Esophagus (tissue), 2 donors: ENCODE results near the gene STARD9. TPM values are rescaled to one million over a fixed set of nuclear protein-coding genes. Genes with fewer than 3 reads are reported as not detected.
A peak's percentile ranks its signal among the peaks of the same experiment; 100 is the strongest.

Source experiments
- H3K27ac ChIP-seq, 2 donors: one replicate each; pipeline ENCODE4 v1.5.1; 2013; ENCODE audit warnings: low read depth in 2 of 2, mild to moderate bottlenecking in 2 of 2, inconsistent platforms in 1 of 2, low read length in 1 of 2, moderate library complexity in 1 of 2
- H3K27me3 ChIP-seq, 2 donors: one replicate each; pipeline ENCODE4 v1.6.1; 2013; ENCODE audit warnings: low read length in 2 of 2, control low read depth in 1 of 2, mild to moderate bottlenecking in 1 of 2; ENCODE audit not compliant: insufficient read depth in 2 of 2, control insufficient read depth in 1 of 2
- H3K36me3 ChIP-seq, 2 donors: one replicate each; pipeline ENCODE4 v1.6.1; 2013; ENCODE audit warnings: low read length in 1 of 2; ENCODE audit not compliant: control insufficient read depth in 2 of 2, insufficient read depth in 2 of 2
- H3K4me1 ChIP-seq, 2 donors: one replicate each; pipeline ENCODE4 v1.6.1; 2013; ENCODE audit warnings: low read length in 1 of 2; ENCODE audit not compliant: control insufficient read depth in 2 of 2, insufficient read depth in 2 of 2
- H3K4me3 ChIP-seq, 2 donors: one replicate each; pipeline ENCODE4 v1.5.1; 2013; ENCODE audit warnings: low read length in 2 of 2, mild to moderate bottlenecking in 2 of 2, low read depth in 1 of 2, moderate library complexity in 1 of 2
- H3K9me3 ChIP-seq, 2 donors: one replicate each; pipeline ENCODE4 v1.6.1; 2013; ENCODE audit warnings: mild to moderate bottlenecking in 2 of 2, low read depth in 1 of 2, low read length in 1 of 2, moderate library complexity in 1 of 2; ENCODE audit not compliant: control insufficient read depth in 2 of 2, insufficient read depth in 1 of 2
- WGBS, 2 donors: extraction: QIAGEN DNeasy Blood & Tissue Kit; methylation state at CpG; one replicate each; pipeline ENCODE4 v1.1.7; 2013; 5-methylcytosine and 5-hydroxymethylcytosine counted together
- polyA plus RNA-seq, 2 donors: library from polyadenylated mRNA; stranded (reverse); fragments of 200-250 nt; gene quantifications; one replicate each; pipeline ENCODE4 v1.2.3, GENCODE V29; 2013
- donor health status: healthy with polysubstance abuse.
- donor health status: Bipolar disorder and iron deficiency.

Gene STARD9
- 1 to 10 TPM; 2.2 to 5.7 TPM for polyA plus RNA-seq

DNA sequence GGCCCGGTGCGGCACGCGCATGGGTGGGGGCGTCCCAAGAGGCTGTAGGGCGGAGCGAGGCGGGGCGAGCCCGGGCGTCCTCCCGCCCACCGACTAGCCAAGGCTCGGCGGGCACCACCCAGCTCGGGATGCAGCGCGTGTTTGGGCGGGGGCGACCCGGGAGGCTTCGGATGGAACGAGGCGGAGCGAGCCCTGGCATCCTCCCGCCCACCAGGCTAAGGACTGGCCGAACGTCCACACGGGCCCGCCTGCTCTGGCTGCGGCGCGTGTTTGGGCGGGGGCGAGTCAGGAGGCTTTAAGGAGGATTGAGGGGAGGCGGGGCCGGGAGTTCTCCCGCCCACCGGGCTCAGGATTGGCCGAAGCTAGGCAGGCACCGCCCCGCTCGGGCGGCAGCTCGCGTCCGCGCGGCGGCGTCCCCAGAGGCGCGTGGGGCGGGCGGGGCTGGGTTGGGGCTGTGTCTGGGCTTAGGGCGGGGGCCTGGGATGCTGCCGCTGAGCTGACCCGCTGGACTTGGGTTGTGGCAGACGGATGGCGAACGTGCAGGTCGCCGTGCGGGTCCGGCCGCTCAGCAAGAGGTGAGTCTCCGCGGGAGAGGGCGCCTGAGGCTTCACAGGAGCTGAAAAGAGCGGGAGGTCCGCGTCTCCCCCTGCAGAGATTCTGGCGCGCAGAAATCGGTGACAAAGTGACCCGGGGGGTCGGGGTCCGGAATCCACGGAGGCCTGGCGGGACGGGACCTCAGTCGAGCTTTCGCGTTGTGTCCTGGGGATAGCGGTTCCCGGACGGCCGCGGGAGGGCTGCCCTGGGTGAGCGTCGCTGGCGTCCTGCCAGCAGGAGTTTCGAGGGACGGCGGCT, at the start of gene STARD9:
Gene STARD9 (plus strand): TSS at position 419 of the 852 bp plus-strand sequence. CDS start 110 bp downstream, at position 529.
- peak within 1 kb of the TSS; percentile 76 to 91 for H3K27ac ChIP-seq
- 0 to 1% methylated on average over 80 to 95 of the region's 95 CpGs for WGBS, 2 donors
- H3K36me3 ChIP-seq: no peaks in the 10 kb centered on the region
- H3K4me3 ChIP-seq: peak within 1 kb of the TSS; percentile 50 to 60
- H3K9me3 ChIP-seq: no peaks in the 10 kb centered on the region
- no peaks in the 10 kb centered on the region for H3K27me3 ChIP-seq
- peaks cover 0 to 2% of the 10 kb centered on the region in 2 donors for H3K4me1 ChIP-seq

DNA sequence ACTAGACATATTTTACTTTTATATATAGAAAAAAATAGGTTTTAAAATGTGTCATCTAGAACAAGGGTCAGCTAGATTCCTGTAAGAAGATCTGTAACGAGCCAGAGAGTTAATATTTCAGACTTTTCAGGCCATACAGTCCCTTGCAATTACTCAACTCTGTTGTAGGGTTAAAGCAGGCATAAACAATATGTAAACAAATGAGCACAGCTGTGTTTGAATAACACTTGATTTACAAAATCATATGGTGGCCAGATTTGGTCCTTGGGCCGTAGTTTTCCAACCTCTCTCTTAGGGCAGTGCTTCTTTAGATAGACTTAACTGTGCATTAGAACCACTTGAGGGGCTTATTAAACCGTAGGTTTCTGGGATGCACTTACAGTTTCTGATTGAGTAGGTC, 46.4 kb upstream of the STARD9 start:
- peaks cover 0 to 2% of the 10 kb centered on the region in 2 donors for H3K36me3 ChIP-seq
- H3K27ac ChIP-seq: no peak overlapping the region
- no peaks in the 10 kb centered on the region for H3K4me1 ChIP-seq
- WGBS, 2 donors: 84 to 90% methylated on average over 3 of the region's 3 CpGs
- no peak overlapping the region for H3K4me3 ChIP-seq
- no peaks in the 10 kb centered on the region for H3K27me3 ChIP-seq
- H3K9me3 ChIP-seq: no peaks in the 10 kb centered on the region

- H3K27me3 ChIP-seq: no peaks in the 10 kb centered on the region
- no peaks in the 10 kb centered on the region for H3K4me1 ChIP-seq
- WGBS, 2 donors: 89 to 94% methylated on average over 1 of the region's 1 CpG
- H3K36me3 ChIP-seq: no peaks in the 10 kb centered on the region
- no peak overlapping the region for H3K27ac ChIP-seq
- no peaks in the 10 kb centered on the region for H3K9me3 ChIP-seq
- H3K4me3 ChIP-seq: no peak overlapping the region
Measured at GRCh38 chr15:42533246-42533645, 42.2 kb upstream of the STARD9 start.

DNA sequence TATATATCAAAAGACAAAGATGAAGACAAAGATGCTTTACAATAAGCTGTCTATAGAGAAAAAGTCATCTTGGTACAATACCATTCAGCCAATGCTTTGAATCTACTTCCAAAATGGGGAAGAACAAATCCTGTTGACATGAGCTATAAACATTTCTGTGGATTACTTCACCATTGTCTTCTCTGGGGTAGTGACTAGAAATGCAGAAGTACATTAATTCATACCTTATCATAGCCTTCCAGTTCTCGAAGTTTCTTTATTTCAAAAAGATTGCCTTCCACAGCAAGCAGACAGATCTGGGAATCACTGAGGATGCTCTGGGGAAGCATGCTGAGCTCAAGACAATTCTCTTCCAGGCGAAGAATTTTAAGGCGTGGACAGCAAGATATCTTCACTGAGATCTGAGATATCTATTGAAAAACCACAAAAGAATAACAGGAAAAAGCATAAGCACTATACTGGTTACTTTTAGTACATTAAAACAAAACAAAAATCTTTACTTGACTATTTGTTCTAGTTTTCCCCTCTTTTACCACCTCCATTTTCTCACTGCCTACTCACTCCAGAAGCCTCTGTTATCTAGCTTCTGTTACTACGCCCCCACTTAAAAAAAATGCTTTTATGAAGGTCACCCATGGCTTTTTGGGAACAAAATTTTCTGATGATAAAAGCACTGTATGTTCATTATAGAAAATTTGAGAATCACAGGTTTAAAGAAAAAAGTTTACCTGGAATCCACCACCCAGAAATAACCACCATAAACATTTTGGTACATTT, 30.4 kb upstream of the STARD9 start:
- no peak overlapping the region for H3K27ac ChIP-seq
- WGBS, 2 donors: 91 to 96% methylated on average over 4 of the region's 4 CpGs

DNA sequence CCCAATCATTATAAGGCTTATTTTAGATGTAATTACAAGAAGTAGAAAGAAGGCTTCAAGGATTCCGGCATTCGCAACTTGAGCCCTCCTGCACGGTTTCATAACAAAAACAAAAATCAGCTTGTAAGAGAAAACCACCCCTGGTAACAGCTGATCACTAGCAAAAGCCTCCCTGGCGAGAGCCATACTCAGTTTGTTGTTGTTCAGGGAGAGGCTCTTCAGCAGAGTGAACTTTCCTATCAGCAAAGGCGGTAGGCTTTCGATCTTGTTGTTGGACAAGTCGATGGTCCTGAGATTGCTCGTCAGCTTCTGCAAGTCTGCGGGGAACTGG, 27.5 kb upstream of the STARD9 start:
- H3K9me3 ChIP-seq: no peaks in the 10 kb centered on the region
- peak overlapping the region; percentile 79 to 92 for H3K27ac ChIP-seq
- H3K4me1 ChIP-seq: no peaks in the 10 kb centered on the region
- peak overlapping the region; percentile 67 to 92 for H3K4me3 ChIP-seq
- WGBS, 2 donors: 3% methylated on average over 9 of the region's 9 CpGs
- H3K36me3 ChIP-seq: peaks cover 0 to 5% of the 10 kb centered on the region in 2 donors
- H3K27me3 ChIP-seq: no peaks in the 10 kb centered on the region

More for the DNA sequence above, 30.4 kb upstream of the STARD9 start:
- H3K4me1 ChIP-seq: no peaks in the 10 kb centered on the region
- no peaks in the 10 kb centered on the region for H3K27me3 ChIP-seq
- no peak overlapping the region for H3K4me3 ChIP-seq
- H3K9me3 ChIP-seq: no peaks in the 10 kb centered on the region
- H3K36me3 ChIP-seq: peaks cover 0 to 5% of the 10 kb centered on the region in 2 donors

GRCh38 chr15:42548249-42549031, 27.0 kb upstream of the STARD9 start, which contains the start of the genes HAUS2 and LRRC57:
TSS of gene HAUS2 (plus strand) at chr15:42548838. CDS start at chr15:42548873, 35 bp downstream.
TSS of gene LRRC57 (minus strand) at chr15:42548793. CDS start at chr15:42548434, 359 bp downstream.
- 0% methylated on average over 71 of the region's 71 CpGs for WGBS, 2 donors
- peaks cover 0 to 5% of the 10 kb centered on the region in 2 donors for H3K36me3 ChIP-seq
- peak within 1 kb of the TSS; percentile 67 to 92 for H3K4me3 ChIP-seq
- peak within 1 kb of the TSS; percentile 79 to 92 for H3K27ac ChIP-seq
- no peaks in the 10 kb centered on the region for H3K9me3 ChIP-seq
- H3K4me1 ChIP-seq: no peaks in the 10 kb centered on the region
- H3K27me3 ChIP-seq: no peaks in the 10 kb centered on the region

- Histone ChIP-seq H3K4me1 (no peaks in the 10 kb centered on the region), H3K9me3 (no peaks in the 10 kb centered on the region), H3K27ac (peak overlapping the region; percentile 79 to 92), H3K27me3 (no peaks in the 10 kb centered on the region), H3K4me3 (peak overlapping the region; percentile 67 to 92), H3K36me3 (no peaks in the 10 kb centered on the region)
- 0% methylated on average over 15 of the region's 15 CpGs for WGBS, 2 donors
Measured at GRCh38 chr15:42549032-42549491, 26.3 kb upstream of the STARD9 start.

- no peak overlapping the region for H3K27ac ChIP-seq
- WGBS, 2 donors: 69 to 72% methylated on average over 12 of the region's 12 CpGs
Measured at GRCh38 chr15:42549741-42550392, 25.5 kb upstream of the STARD9 start.

More at GRCh38 chr15:42549741-42550392, 25.5 kb upstream of the STARD9 start:
- no peaks in the 10 kb centered on the region for H3K9me3 ChIP-seq
- H3K36me3 ChIP-seq: no peaks in the 10 kb centered on the region
- no peaks in the 10 kb centered on the region for H3K27me3 ChIP-seq
- H3K4me3 ChIP-seq: peak overlapping the region in 1 of 2 donors; percentile 92
- no peaks in the 10 kb centered on the region for H3K4me1 ChIP-seq
